ENCODE results near the gene AGO1.
"Not testable (repeated sequence)": the region's sequence is repeated elsewhere in the genome, so short reads cannot be mapped to it uniquely, and the experiment has no call there.

AGO1 gene

DNA sequence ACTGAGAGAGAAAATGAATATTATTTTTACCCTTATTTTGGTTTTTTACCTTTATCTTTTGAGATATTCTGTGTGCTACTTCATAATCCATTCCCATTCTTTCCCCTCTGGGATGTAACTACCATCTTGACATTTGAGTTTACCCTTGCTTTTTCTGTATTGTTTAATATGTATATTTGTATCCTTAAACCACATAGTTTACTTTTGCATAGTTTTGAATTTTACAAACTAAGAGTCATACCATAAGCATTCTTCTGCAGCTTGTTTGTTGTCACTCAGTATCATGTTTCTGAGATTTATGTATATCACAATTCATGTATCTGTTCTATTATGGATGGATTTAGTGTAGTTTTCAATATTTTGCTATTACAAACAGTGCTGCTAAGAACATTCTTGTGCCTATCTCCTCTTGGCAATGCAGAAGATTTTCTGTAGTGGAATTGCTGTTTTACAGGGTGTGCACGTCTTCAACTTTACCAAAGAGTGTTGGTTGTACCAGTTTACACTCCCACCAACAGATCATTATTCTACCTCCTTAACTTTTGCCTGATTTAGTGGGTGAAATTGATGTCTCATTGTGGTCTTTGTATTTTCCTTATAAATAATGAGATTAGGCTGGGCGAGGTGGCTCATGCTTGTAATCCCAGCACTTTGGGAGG lies 12.2 kb upstream of the AGO1 start:
- no peak for DNase-seq

DNA sequence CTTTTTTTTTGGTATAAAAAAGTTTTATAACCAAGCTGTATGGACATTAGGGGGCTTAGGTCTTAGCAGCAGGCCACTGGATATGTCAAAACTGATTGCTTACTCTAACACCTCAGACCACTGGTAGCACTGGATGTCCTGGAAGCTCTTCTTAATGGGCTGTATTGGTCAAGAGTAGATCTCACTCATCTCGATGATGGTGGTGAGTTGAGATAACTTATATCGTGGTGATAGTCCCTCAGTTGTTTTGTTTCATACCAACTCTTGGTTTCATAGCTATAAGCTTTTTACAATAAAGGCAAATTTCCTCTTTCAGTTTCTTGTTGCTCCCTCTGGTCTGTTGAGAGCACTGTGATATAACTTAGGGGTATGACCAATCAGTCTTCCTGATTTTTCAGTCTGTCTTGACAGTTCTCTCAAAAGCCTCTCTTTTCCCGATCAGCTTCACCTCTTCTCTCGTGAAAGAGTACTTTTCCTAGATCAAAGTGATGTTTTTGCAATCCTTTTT lies 9.7 kb upstream of the AGO1 start:
- DNase-seq: no peak

DNA sequence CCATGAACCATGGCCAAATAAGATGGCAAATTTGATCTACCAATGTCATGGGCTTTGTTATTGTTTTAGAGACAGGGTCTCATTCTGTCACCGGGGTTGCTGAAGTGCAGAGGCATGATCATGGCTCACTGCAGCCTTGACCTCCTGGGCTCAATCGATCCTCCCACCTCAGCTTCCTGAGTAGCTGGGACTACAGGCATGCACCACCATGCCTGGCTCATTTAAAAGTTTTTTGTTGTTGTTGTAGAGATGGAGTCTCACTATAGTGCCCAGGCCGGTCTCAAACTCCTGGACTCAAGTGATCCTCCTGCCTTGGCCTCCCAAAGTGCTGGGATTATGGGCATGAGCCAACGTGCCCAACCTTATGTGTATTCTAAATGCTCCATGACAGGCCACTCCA lies 8.9 kb upstream of the AGO1 start:
- not testable (repeated sequence) for DNase-seq

DNA sequence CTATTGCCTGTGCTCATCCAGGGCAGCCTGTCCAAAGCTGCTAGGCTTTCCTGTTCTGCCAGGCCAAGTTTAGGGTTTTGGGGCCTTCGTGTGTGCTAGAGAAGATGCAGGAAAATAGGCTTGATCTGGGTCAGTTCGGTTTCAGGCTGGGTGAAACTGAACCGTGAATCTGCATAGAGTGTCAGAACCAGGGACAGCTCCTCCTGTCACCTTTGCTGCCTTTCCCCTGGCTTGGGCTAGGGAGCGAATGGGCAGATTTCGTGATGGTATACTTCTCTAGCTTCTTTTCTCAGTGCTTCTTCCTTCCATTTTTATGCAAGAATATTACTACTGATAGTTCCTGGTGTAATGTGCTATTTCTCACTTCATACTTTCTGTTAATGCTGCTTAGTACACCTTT lies 6.0 kb upstream of the AGO1 start:
- DNase-seq: no peak

GRCh38 chr1:35881850-35882273 lies 1.1 kb upstream of the AGO1 start:
- no peak for DNase-seq

DNA sequence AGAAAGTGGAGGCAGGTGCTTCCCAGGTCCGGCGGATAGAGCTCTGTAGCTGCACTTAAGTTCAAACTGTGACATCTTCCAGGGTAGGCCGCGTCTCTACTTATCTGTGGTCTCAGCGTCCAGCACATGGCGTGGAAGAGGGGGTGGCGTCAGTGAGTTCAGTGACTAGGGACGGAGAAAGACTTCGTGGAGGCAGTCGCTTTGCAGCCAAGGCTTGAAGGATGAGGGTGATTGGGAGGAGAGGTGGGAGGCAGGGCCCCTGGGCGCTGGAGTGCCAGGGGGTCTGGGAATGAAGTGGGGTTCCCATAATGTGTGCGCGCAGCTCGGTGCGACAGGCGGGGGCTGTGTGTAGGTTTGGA lies 444 bp upstream of the AGO1 start:
- DNase-seq: no peak

DNA sequence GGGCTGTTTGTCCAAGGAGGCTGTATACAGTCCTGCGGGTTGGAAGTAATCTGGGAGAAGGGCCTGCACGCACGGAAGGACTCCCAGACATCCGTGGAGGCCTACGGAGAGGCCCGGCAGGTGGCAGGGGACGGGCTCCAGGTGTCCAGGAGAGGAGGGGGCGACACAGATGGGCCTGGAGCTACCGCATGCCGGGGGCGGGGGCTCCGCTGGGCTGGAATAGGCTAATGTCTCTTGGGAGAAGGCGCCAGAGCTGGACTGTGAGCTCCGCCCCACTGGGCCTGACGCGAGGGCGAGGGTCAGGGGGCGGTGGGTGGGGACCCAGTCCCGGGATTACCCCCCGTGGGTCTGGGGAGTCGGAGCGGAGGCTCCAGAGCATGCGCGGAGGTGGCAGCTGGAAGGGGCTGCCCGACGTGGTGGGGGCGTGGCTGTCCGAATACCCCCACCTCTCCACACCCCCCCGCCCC lies 659 bp downstream of the AGO1 start:
- DNase-seq: no peak

DNA sequence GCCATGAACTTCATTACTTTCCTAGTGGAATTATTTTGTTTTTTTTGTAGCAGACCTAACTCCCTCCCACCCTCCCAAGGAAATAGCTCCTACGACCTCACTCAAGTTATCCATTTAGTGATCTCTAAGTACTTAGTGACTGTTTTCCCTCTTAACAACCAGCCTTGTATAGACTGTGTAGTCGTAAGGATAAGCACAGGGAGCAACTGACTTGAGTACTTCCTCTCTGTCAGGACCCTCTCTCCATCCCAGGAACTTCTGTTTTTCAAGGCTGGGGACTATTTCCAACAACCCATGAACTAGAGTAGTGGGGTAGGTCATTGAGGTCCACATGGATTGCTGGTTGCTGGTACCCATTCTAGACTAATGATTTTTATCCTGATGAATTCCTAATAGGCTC lies 1.9 kb downstream of the AGO1 start:
- DNase-seq: no peak

- no peak for DNase-seq
Measured at GRCh38 chr1:35885961-35886558, 3.1 kb downstream of the AGO1 start.

GRCh38 chr1:35886577-35887431 lies 3.8 kb downstream of the AGO1 start:
- DNase-seq: no peak

GRCh38 chr1:35887508-35887907 lies 4.5 kb downstream of the AGO1 start:
- no peak for DNase-seq

- DNase-seq: no peak
Measured at GRCh38 chr1:35888255-35888654, 5.2 kb downstream of the AGO1 start.

- DNase-seq: not testable (repeated sequence)
Measured at GRCh38 chr1:35888981-35889380, 6.0 kb downstream of the AGO1 start.

DNA sequence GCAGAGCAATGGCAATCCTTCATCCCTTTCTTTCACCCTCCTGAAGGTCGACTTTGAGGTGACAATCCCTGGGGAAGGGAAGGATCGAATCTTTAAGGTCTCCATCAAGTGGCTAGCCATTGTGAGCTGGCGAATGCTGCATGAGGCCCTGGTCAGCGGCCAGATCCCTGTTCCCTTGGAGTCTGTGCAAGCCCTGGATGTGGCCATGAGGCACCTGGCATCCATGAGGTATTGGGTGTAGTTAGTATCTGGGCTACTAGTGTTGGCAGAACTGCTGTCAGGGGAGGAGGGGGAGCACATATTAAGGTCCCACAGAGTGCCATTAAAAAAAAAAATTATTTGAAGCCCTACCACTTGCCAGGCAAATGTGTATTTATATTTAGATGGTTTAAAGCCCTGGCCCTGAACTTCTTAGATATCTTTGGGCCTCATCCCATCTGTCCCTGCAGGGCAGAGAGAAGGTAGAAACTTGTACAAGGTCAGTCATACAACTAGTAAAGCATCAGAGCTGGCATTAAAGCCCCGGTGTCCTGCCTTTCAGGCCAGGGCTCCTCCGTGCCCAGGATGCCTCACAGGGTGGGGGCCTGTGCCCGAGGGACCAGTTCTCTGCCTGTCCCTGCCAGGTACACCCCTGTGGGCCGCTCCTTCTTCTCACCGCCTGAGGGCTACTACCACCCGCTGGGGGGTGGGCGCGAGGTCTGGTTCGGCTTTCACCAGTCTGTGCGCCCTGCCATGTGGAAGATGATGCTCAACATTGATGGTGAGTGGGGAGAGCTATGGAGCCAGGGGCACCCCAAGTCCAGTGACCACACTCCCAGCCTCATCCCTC lies 10.3 kb downstream of the AGO1 start:
- no peak for DNase-seq

- DNase-seq: no peak
Measured at GRCh38 chr1:35894183-35894582, 11.2 kb downstream of the AGO1 start.

- DNase-seq: no peak
Measured at GRCh38 chr1:35894656-35895055, 11.6 kb downstream of the AGO1 start.

DNA sequence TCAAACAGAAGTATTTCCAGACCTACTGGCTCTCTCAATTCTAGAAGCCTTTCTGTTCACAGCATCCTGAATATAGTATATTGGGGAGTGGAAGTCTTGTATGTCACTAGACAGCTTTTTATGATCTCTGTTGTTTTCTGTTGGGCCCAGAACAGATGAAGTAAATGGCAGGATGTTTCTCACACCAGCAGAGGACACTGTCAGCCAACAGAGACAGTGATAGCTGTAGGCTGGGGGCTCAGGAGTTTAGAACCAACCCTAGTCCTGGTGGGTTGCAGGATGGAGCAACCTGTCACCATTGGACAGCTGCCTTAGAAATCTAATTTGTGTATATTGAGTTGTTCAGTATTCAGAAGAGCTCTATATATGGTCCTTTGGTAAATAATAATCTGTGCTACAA lies 16.9 kb downstream of the AGO1 start:
- DNase-seq: no peak

DNA sequence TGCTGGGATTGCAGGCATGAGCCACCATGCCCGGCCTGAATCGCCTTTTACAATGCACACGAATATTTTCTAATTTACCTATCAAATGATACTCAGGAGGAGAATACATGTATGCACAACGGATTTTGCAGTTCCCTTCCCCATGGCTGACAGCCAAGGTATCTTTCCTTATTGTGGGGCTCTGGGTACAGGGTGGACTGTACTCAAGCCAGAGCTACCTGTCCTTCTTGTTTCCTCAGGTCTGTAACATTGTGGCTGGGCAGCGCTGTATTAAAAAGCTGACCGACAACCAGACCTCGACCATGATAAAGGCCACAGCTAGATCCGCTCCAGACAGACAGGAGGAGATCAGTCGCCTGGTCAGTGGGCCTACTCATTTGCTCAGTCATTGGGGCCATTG lies 18.2 kb downstream of the AGO1 start:
- DNase-seq: no peak

DNA sequence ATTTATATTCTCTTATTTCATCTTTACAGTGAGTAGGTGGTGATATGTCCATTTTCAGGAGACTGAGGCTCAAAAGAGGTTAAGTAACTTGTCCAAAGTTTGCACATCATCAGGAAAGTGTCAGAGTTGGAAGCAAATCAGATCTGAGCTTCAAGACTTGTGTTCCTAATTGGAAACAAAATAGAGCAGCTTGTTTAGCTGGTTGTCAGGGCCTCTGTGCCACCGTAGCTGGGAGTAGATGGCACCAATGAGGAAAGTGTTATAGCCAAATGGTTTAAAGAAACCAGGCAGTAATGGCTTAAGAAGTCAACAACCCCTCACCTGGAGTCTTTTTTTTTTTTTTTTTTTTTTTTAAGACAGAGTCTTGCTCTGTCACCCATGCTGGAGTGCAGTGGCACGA lies 19.7 kb downstream of the AGO1 start:
- no peak for DNase-seq

GRCh38 chr1:35914717-35915116 lies 31.7 kb downstream of the AGO1 start:
- no peak for DNase-seq

GRCh38 chr1:35915693-35916092 lies 32.7 kb downstream of the AGO1 start:
- no peak for DNase-seq

DNA sequence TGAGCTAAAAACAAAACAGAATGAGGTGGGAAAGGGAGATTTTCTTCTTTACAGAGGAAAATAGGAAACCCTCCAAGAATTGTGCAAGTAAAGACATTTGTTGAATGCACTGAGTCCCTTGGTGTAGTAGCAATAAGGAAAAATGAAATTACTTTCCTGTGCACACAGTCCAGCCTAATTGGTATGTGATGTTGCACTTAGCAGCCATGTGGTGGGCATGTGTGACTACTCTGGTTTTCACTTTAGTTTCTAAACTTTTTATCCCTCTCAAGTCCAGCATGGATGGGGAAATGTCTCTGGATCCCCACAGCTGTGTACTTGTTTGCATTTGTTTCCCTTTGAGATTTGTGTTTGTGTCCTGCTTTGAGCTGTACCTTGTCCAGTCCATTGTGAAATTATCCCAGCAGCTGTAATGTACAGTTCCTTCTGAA lies 40.8 kb downstream of the AGO1 start:
- DNase-seq: no peak

GRCh38 chr1:35924838-35925237 lies 41.8 kb downstream of the AGO1 start:
- no peak for DNase-seq
